Upper lobe of right lung (tissue), 1 donor: ENCODE measurements around the gene WNT11. TPM values are rescaled to one million over a fixed set of nuclear protein-coding genes. Genes with fewer than 3 reads are reported as not detected.
"Not testable (repeated sequence)": the region's sequence is repeated elsewhere in the genome, so short reads cannot be mapped to it uniquely, and the experiment has no call there.

Source experiments
- ATAC-seq: fragments of 200-7000 bp; cut with Tn5 transposase; one replicate; pipeline ENCODE4 v1.9.1; 2020; ENCODE audit warnings: mild to moderate bottlenecking, moderate library complexity
- DNase-seq: peaks from one replicate; pipeline ENCODE4 v3.0.0-alpha.2; 2020
- H3K27ac ChIP-seq: fragments of 200-600 bp; one replicate; pipeline ENCODE4 v1.8.0; 2022
- H3K27me3 ChIP-seq: fragments of 200-600 bp; one replicate; pipeline ENCODE4 v1.8.0; 2022; ENCODE audit warnings: mild to moderate bottlenecking
- H3K36me3 ChIP-seq: fragments of 200-600 bp; one replicate; pipeline ENCODE4 v1.8.0; 2022
- H3K4me1 ChIP-seq: fragments of 200-600 bp; one replicate; pipeline ENCODE4 v1.8.0; 2022
- H3K4me3 ChIP-seq: fragments of 200-600 bp; one replicate; pipeline ENCODE4 v1.8.0; 2022; ENCODE audit warnings: mild to moderate bottlenecking
- H3K9me3 ChIP-seq: fragments of 200-600 bp; one replicate; pipeline ENCODE4 v1.8.0; 2022
- intact Hi-C: fragments of 100-400 bp; cut with DNase I; formaldehyde crosslinking; loops from one replicate; pipeline ENCODE4 v1.11.0; 2022
- total RNA-seq: library from RNA; stranded (reverse); fragmentation: NEBNext Ultra II Directional; extraction: Animal tissue kit (Norgen Biotek cat#: 25700); gene quantifications from one replicate; pipeline ENCODE4 v1.2.1, GENCODE V29; 2021
- TF ChIP-seq, protein P1 (sequence below): fragments of 200-600 bp; IDR thresholded peaks from one replicate; pipeline ENCODE4 v1.8.0; 2022; ENCODE audit warnings: antibody characterized with exemption
- donor health status: DM: no; HTN: yes; CAD: no; lungs with severe emphysema.

The WNT11 gene
- total RNA-seq, 1 donor from 2014 or later = 8.7 TPM

DNA sequence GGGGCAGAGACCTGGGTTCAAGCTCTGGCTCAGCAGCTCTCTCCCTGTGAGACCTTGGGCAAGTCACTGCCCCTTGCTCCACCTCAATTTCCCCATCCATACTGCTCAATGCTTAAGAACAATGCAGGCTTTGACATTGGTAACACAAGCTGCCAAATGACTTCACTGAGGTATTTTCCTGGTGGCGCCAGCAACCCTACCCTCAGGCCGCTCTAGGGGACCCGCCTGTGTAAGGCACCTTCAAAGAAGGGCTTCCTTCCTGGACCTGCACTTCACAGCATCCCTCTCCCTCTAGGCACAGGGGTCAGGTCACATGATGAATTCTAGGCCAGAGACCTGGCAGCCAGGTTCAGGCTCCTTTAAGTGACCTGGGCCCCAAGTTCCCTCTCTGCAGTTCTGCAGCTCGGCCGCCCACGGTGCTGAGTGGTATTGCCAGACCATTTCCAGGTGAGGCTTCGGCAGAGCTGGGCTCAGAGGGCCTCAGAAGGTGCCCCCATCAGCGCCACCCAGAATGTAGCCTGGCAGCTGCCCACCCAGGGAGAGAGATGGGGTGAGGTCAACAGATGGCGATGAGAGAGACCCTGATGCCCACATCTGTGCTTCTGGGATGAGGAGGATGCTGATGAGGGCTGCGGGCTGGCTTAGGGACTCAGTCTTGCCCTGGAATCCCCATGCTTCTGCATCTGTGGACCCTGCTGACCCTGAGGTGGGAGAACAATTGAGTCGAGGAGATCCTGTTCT lies 4.5 kb downstream of the WNT11 start:
- intact Hi-C loops = no loop called here

GRCh38 chr11:76201056-76201455 lies 5.2 kb downstream of the WNT11 start:
- Histone ChIP-seq H3K4me3 (no peak overlapping the region), H3K36me3 (no peaks in the 10 kb centered on the region), H3K9me3 (no peaks in the 10 kb centered on the region), H3K27ac (no peak overlapping the region), H3K4me1 (peaks cover 4% of the 10 kb centered on the region), H3K27me3 (peaks cover 9% of the 10 kb centered on the region)
- intact Hi-C loops = no loop called here
- TF ChIP-seq, protein P1, sequence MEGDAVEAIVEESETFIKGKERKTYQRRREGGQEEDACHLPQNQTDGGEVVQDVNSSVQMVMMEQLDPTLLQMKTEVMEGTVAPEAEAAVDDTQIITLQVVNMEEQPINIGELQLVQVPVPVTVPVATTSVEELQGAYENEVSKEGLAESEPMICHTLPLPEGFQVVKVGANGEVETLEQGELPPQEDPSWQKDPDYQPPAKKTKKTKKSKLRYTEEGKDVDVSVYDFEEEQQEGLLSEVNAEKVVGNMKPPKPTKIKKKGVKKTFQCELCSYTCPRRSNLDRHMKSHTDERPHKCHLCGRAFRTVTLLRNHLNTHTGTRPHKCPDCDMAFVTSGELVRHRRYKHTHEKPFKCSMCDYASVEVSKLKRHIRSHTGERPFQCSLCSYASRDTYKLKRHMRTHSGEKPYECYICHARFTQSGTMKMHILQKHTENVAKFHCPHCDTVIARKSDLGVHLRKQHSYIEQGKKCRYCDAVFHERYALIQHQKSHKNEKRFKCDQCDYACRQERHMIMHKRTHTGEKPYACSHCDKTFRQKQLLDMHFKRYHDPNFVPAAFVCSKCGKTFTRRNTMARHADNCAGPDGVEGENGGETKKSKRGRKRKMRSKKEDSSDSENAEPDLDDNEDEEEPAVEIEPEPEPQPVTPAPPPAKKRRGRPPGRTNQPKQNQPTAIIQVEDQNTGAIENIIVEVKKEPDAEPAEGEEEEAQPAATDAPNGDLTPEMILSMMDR = no peak
- ATAC-seq (no peak), DNase-seq (no peak)

More for the DNA sequence above, 4.5 kb downstream of the WNT11 start:
- H3K9me3 ChIP-seq = no peaks in the 10 kb centered on the region
- H3K27ac ChIP-seq = no peak overlapping the region
- no peak for ATAC-seq
- peaks cover 12% of the 10 kb centered on the region for H3K27me3 ChIP-seq
- no peak for DNase-seq
- peaks cover 9% of the 10 kb centered on the region for H3K4me1 ChIP-seq
- TF ChIP-seq, protein P1 = no peak
- H3K4me3 ChIP-seq = no peak overlapping the region
- no peaks in the 10 kb centered on the region for H3K36me3 ChIP-seq

DNA sequence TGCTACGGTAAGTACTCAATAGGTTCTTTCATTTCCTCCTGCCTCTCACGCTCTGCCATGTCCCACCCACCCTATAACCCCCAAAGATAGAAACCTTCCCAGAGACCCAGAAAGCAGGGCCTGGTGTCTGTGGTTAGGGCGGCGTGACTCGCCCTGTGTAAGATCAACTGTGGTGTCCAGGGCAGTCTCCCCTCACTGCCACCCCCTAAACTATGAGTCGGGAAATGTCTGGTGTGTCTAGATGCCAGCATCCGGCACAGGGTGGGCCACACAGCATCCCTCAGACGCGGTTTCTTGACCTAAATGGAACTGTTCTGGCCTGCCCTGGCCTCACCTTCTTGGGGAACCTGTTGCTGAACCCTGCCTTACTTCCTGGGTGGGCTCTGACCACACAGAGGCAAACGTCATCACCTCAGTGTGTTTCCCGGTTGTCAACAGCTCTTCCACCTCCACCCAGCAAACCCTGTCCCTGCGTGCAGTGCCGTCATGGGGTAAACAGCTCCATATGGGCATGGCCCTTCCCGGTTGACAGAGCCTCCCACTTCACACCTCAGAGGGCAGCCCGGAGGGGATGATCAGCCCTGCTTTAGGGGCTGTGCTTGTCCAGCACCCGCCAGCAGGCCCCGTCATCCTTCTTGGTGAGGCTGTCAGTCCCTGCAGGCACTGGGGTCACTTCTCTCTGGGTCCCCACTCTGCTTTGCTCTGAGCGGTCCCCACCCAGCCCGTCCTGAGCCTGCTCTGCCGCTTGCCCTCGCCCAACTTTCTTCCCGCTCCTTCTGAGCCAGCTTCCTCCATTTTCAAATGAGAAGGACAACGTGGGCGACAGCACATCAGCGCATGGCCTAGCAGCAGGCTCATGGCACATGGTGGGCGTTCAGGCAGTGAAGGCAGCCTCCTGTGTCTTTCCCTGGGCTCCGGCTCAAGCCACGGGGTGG lies 6.0 kb downstream of the WNT11 start:
- TF ChIP-seq, protein P1 = no peak
- DNase-seq (no peak), ATAC-seq (no peak)
- Histone ChIP-seq H3K4me3 (no peak overlapping the region), H3K36me3 (no peaks in the 10 kb centered on the region), H3K27me3 (peaks cover 2% of the 10 kb centered on the region), H3K27ac (no peak overlapping the region), H3K9me3 (no peaks in the 10 kb centered on the region), H3K4me1 (no peaks in the 10 kb centered on the region)
- intact Hi-C loops = no loop called here

GRCh38 chr11:76198691-76199090 lies 7.6 kb downstream of the WNT11 start:
- H3K36me3 ChIP-seq, H3K27ac ChIP-seq, H3K9me3 ChIP-seq, ATAC-seq, intact Hi-C loops, DNase-seq, H3K27me3 ChIP-seq, H3K4me3 ChIP-seq, H3K4me1 ChIP-seq: not testable (repeated sequence)

GRCh38 chr11:76197941-76198640 lies 8.2 kb downstream of the WNT11 start:
- DNase-seq = no peak
- no peak overlapping the region for H3K27ac ChIP-seq
- intact Hi-C loops = no loop called here
- no peaks in the 10 kb centered on the region for H3K9me3 ChIP-seq
- H3K4me3 ChIP-seq = no peak overlapping the region
- H3K27me3 ChIP-seq = no peaks in the 10 kb centered on the region
- no peak for ATAC-seq
- H3K4me1 ChIP-seq = no peaks in the 10 kb centered on the region
- TF ChIP-seq, protein P1 = no peak
- H3K36me3 ChIP-seq = no peaks in the 10 kb centered on the region
